GM23338 (cell line): Measurements from ENCODE around the gene ITGA8. TPM values are rescaled to one million over a fixed set of nuclear protein-coding genes. Genes with fewer than 3 reads are reported as not detected.
"Not testable (repeated sequence)": the region's sequence is repeated elsewhere in the genome, so short reads cannot be mapped to it uniquely, and the experiment has no call there.

Experiments
- ATAC-seq: fragments of 200-7000 bp; cut with Tn5 transposase; 3 replicates; pipeline ENCODE4 v1.9.1; 2020
- DNase-seq: peaks from one replicate; pipeline ENCODE4 v3.0.0-alpha.2; 2015; ENCODE audit warnings: low spot score
- H2AFZ ChIP-seq: fragments of 200-600 bp; sonication (generic); 2 replicates; pipeline ENCODE4 v1.8.0; 2016; ENCODE audit warnings: antibody characterized with exemption, mild to moderate bottlenecking, moderate library complexity
- H3F3A ChIP-seq: fragments of 200-600 bp; sonication (generic); replicated peaks from 2 replicates; pipeline ENCODE4 v1.8.0; 2017; ENCODE audit warnings: antibody characterized with exemption, mixed run types, low read depth
- H3K27ac ChIP-seq: fragments of 200-600 bp; sonication (generic); 2 replicates; pipeline ENCODE4 v1.6.1; 2016; ENCODE audit warnings: low read depth
- H3K27me3 ChIP-seq: fragments of 200-600 bp; sonication (generic); 2 replicates; pipeline ENCODE4 v1.8.0; 2016; ENCODE audit warnings: mild to moderate bottlenecking, mixed run types, moderate library complexity; ENCODE audit not compliant: insufficient read depth
- H3K36me3 ChIP-seq: fragments of 200-600 bp; sonication (generic); 2 replicates; pipeline ENCODE4 v1.8.0; 2016; ENCODE audit warnings: mild to moderate bottlenecking; ENCODE audit not compliant: insufficient read depth
- H3K4me1 ChIP-seq: fragments of 200-600 bp; sonication (generic); 2 replicates; pipeline ENCODE4 v1.8.0; 2016; ENCODE audit warnings: mild to moderate bottlenecking, moderate library complexity; ENCODE audit not compliant: insufficient read depth
- H3K4me2 ChIP-seq: fragments of 200-600 bp; sonication (generic); 2 replicates; pipeline ENCODE4 v1.7.1; 2017; ENCODE audit warnings: mixed run types
- H3K4me3 ChIP-seq: fragments of 200-600 bp; sonication (generic); 2 replicates; pipeline ENCODE4 v1.6.1; 2016; ENCODE audit warnings: mixed run types
- H3K79me2 ChIP-seq: fragments of 200-600 bp; sonication (generic); replicated peaks from 2 replicates; pipeline ENCODE4 v1.8.0; 2017; ENCODE audit warnings: mild to moderate bottlenecking; ENCODE audit not compliant: insufficient read depth
- H3K9me2 ChIP-seq: fragments of 200-600 bp; sonication (generic); 2 replicates; pipeline ENCODE4 v1.8.0; 2017; ENCODE audit not compliant: insufficient read depth
- H4K20me1 ChIP-seq: fragments of 200-600 bp; sonication (generic); replicated peaks from 2 replicates; pipeline ENCODE4 v1.8.0; 2017; ENCODE audit warnings: mild to moderate bottlenecking; ENCODE audit not compliant: insufficient read depth
- H3K27ac Mint-ChIP-seq: 2 replicates; pipeline ENCODE4 v1.8.0; 2020; ENCODE audit warnings: inconsistent platforms, mild to moderate bottlenecking, moderate library complexity, mixed read lengths
- H3K27me3 Mint-ChIP-seq: 3 replicates; pipeline ENCODE4 v1.8.0; 2022; ENCODE audit warnings: low read depth, mild to moderate bottlenecking, moderate library complexity, mixed read lengths, inconsistent platforms; ENCODE audit not compliant: insufficient read depth, poor library complexity
- H3K36me3 Mint-ChIP-seq: 3 replicates; pipeline ENCODE4 v1.8.0; 2021; ENCODE audit warnings: low read depth, mild to moderate bottlenecking, inconsistent platforms, moderate library complexity, mixed read lengths
- H3K4me1 Mint-ChIP-seq: 3 replicates; pipeline ENCODE4 v1.8.0; 2020; ENCODE audit warnings: mild to moderate bottlenecking, inconsistent platforms, mixed read lengths
- H3K4me3 Mint-ChIP-seq: 3 replicates; pipeline ENCODE4 v1.8.0; 2021; ENCODE audit warnings: moderate library complexity, mild to moderate bottlenecking, inconsistent platforms, mixed read lengths
- H3K9me3 Mint-ChIP-seq: 3 replicates; pipeline ENCODE4 v1.8.0; 2020; ENCODE audit warnings: moderate library complexity, mild to moderate bottlenecking, inconsistent platforms, mixed read lengths
- CREB1 ChIP-seq: fragments of 250-450 bp; sonication (Bioruptor Pico); IDR thresholded peaks from 2 replicates; pipeline ENCODE4 v1.5.0; 2020; ENCODE audit warnings: low read depth, mild to moderate bottlenecking, moderate library complexity
- EZH2 ChIP-seq: fragments of 200-600 bp; sonication (generic); IDR thresholded peaks from one replicate; pipeline ENCODE4 v1.8.0; 2017; ENCODE audit warnings: antibody characterized with exemption, mild to moderate bottlenecking, low read depth; ENCODE audit not compliant: unreplicated experiment
- EZH2phosphoT487 ChIP-seq: fragments of 200-600 bp; sonication (generic); IDR thresholded peaks from one replicate; pipeline ENCODE4 v1.8.1; 2018; ENCODE audit warnings: antibody characterized with exemption; ENCODE audit not compliant: unreplicated experiment
- NANOG ChIP-seq: IDR thresholded peaks from 2 replicates; pipeline ENCODE4 v1.6.1; 2016; ENCODE audit warnings: antibody characterized with exemption, borderline replicate concordance
- POLR2AphosphoS5 ChIP-seq: IDR thresholded peaks from 2 replicates; pipeline ENCODE4 v1.6.1; 2016; ENCODE audit warnings: antibody characterized with exemption, low read depth
- polyA plus RNA-seq: library from polyadenylated mRNA; unstranded; fragments of >200 nt; fragmentation: Nextera tagmentation; extraction: Ambion mirVana; gene quantifications from 2 replicates; pipeline ENCODE4 v1.2.1, GENCODE V29; 2016
- total RNA-seq: library from RNA; depleted of rRNA; stranded (reverse); fragments of >200 nt; shearing (Covaris generic); gene quantifications from 2 replicates; pipeline ENCODE4 v1.2.3, GENCODE V29; 2014
- TF ChIP-seq, protein P1 (sequence below): IDR thresholded peaks from 2 replicates; pipeline ENCODE4 v1.6.1; 2016; ENCODE audit warnings: antibody characterized with exemption
- TF ChIP-seq, protein P2 (sequence below), 2 experiments: fragments of 200-600 bp in 1 of 2; sonication (generic) in 1 of 2; conservative IDR thresholded peaks; 2 replicates each; pipeline versions ENCODE4 v1.5.1 to v1.6.1; 2016 to 2017; ENCODE audit warnings: antibody characterized with exemption in 2 of 2, low read depth in 2 of 2, mild to moderate bottlenecking in 2 of 2, moderate library complexity in 1 of 2

ITGA8 gene
- total and polyA plus RNA-seq, 2 experiments from 2014 or later, result not detected

DNA sequence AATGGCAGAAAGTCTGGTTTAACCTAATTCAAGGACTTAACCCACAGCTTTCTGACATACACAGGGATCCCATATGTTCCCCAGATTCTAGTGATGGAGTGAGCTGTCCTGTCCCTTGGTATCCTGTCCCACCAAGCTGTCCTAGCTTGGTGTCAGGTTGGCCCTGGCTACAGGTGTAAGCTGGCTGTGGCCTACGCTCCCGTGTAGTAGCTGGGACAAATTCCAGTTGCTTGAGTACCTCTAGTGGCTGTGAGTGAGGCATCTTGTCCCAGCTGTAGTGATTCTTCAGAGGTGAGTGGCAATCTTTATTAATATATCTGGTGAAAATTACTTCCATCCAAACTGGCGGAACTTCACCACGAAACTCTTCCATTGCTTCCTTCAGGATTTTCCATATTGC, 243.4 kb downstream of the ITGA8 start (continued):
- TF ChIP-seq CREB1 (CRISPR knock-in tag), result no peak
- no peak for TF ChIP-seq EZH2phosphoT487
- TF ChIP-seq, protein P1, sequence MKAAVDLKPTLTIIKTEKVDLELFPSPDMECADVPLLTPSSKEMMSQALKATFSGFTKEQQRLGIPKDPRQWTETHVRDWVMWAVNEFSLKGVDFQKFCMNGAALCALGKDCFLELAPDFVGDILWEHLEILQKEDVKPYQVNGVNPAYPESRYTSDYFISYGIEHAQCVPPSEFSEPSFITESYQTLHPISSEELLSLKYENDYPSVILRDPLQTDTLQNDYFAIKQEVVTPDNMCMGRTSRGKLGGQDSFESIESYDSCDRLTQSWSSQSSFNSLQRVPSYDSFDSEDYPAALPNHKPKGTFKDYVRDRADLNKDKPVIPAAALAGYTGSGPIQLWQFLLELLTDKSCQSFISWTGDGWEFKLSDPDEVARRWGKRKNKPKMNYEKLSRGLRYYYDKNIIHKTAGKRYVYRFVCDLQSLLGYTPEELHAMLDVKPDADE, result no peak
- no peak for TF ChIP-seq EZH2
- TF ChIP-seq, protein P2, sequence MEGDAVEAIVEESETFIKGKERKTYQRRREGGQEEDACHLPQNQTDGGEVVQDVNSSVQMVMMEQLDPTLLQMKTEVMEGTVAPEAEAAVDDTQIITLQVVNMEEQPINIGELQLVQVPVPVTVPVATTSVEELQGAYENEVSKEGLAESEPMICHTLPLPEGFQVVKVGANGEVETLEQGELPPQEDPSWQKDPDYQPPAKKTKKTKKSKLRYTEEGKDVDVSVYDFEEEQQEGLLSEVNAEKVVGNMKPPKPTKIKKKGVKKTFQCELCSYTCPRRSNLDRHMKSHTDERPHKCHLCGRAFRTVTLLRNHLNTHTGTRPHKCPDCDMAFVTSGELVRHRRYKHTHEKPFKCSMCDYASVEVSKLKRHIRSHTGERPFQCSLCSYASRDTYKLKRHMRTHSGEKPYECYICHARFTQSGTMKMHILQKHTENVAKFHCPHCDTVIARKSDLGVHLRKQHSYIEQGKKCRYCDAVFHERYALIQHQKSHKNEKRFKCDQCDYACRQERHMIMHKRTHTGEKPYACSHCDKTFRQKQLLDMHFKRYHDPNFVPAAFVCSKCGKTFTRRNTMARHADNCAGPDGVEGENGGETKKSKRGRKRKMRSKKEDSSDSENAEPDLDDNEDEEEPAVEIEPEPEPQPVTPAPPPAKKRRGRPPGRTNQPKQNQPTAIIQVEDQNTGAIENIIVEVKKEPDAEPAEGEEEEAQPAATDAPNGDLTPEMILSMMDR (conservative IDR thresholded peaks at IDR 0.05; ENCODE audit: low read depth in 2 of 2), result no peak

DNA sequence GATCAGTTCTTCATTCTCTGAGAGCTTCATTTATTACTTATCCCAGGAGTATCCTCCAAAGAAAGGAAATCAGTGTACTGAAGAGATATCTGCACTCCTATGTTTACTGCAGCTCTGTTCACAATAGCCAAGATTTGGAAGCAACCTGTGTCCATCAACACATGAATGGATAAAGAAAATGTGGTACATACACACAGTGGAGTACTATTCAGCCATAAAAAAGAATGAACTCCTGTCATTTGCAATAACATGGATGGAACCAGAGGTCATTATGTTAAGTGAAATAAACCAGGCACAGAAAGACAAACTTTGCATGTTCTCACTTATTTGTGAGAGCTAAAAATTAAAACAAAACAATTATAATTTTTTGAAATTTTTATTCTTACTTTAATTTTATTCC, 244.3 kb downstream of the ITGA8 start:
- DNase-seq, H2AFZ ChIP-seq, H3K4me3 ChIP-seq, H3K4me3 Mint-ChIP-seq, H3K9me2 ChIP-seq, H3K9me3 Mint-ChIP-seq, ATAC-seq, H3K79me2 ChIP-seq, H3F3A ChIP-seq, H3K36me3 Mint-ChIP-seq, H3K36me3 ChIP-seq, H3K4me2 ChIP-seq, H3K27ac ChIP-seq, H3K27ac Mint-ChIP-seq: not testable (repeated sequence)
- H3K4me1 ChIP-seq, result peaks cover 13% of the 10 kb centered on the region
- Mint-ChIP-seq H3K4me1 (peaks cover 36% of the 10 kb centered on the region), H3K27me3 (peaks cover 83% of the 10 kb centered on the region)
- H3K27me3 ChIP-seq, result peaks cover 98% of the 10 kb centered on the region
- H4K20me1 ChIP-seq, result peaks cover 13% of the 10 kb centered on the region; the same call in 1 of the 2 replicates

DNA sequence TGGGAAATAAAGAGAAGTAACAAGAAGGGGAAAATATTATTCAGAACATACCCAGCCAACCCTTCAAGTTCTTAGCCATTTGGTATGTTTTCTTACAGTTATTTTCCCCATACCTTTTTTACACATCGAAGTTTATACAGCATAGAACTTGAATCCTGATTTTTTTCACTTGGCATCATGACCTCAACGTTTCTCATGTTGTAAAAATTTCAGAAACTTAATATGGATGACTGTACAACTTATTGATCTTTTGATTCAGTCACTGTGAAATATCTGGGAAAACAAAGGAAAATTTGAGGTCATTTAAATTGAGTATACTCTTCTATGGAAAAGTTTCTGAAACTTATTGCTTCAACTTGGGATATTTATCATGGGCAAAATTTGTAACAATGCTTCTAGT, 245.1 kb downstream of the ITGA8 start:
- TF ChIP-seq NANOG (no peak), POLR2AphosphoS5 (no peak), EZH2phosphoT487 (no peak)
- no peaks in the 10 kb centered on the region for H3K79me2 ChIP-seq
- H3K27me3 ChIP-seq, result peaks cover 100% of the 10 kb centered on the region
- H3K4me1 Mint-ChIP-seq, result peaks cover 40% of the 10 kb centered on the region
- no peaks in the 10 kb centered on the region for H3F3A ChIP-seq
- no peaks in the 10 kb centered on the region; the same call in 2 of the 3 replicates for H3K9me3 Mint-ChIP-seq
- H4K20me1 ChIP-seq, result peaks cover 13% of the 10 kb centered on the region; the same call in 1 of the 2 replicates
- no peaks in the 10 kb centered on the region for H3K9me2 ChIP-seq
- no peak overlapping the region for H3K4me3 ChIP-seq
- no peak for ATAC-seq
- H3K27ac Mint-ChIP-seq, result no peak overlapping the region
- peaks cover 89% of the 10 kb centered on the region for H3K27me3 Mint-ChIP-seq
- H3K27ac ChIP-seq, result no peak overlapping the region
- no peak overlapping the region for H3K4me3 Mint-ChIP-seq
- H3K36me3 Mint-ChIP-seq, result no peaks in the 10 kb centered on the region
- no peak overlapping the region for H2AFZ ChIP-seq
- H3K4me2 ChIP-seq, result no peak overlapping the region
- no peaks in the 10 kb centered on the region for H3K36me3 ChIP-seq
- DNase-seq, result no peak
- H3K4me1 ChIP-seq, result peaks cover 13% of the 10 kb centered on the region
